H9 (cell line): ENCODE data around the gene NUP205. TPM values are rescaled to one million over a fixed set of nuclear protein-coding genes. Genes with fewer than 3 reads are reported as not detected.

ENCODE experiments used
- DNase-seq: peaks from one replicate; pipeline ENCODE4 v3.0.0-alpha.2; 2017
- H2AFZ ChIP-seq: one replicate; pipeline ENCODE4 v1.6.1; 2013; ENCODE audit warnings: mild to moderate bottlenecking, low read length, control low read depth, moderate library complexity
- H2AK5ac ChIP-seq: 2 replicates; pipeline ENCODE4 v1.6.1; 2013; ENCODE audit warnings: low read length, control low read depth, mixed read lengths; ENCODE audit not compliant: insufficient read length
- H2BK120ac ChIP-seq: one replicate; pipeline ENCODE4 v1.6.1; 2013; ENCODE audit warnings: low read depth, mild to moderate bottlenecking, low read length, control low read depth, inconsistent platforms; ENCODE audit not compliant: poor library complexity, severe bottlenecking
- H2BK12ac ChIP-seq: 2 replicates; pipeline ENCODE4 v1.6.1; 2013; ENCODE audit warnings: low read length, control low read depth, mixed read lengths, low read depth; ENCODE audit not compliant: insufficient read length
- H2BK15ac ChIP-seq: 2 replicates; pipeline ENCODE4 v1.6.1; 2013; ENCODE audit warnings: low read depth, low read length, control low read depth
- H2BK20ac ChIP-seq: one replicate; pipeline ENCODE4 v1.6.1; 2013; ENCODE audit warnings: low read depth, mild to moderate bottlenecking, low read length, control low read depth, inconsistent platforms; ENCODE audit not compliant: poor library complexity, severe bottlenecking
- H2BK5ac ChIP-seq: 2 replicates; pipeline ENCODE4 v1.6.1; 2013; ENCODE audit warnings: low read length, control low read depth, mixed read lengths; ENCODE audit not compliant: insufficient read length
- H3K14ac ChIP-seq: 2 replicates; pipeline ENCODE4 v1.6.1; 2013; ENCODE audit warnings: low read length, control low read depth; ENCODE audit not compliant: insufficient read depth
- H3K18ac ChIP-seq: 2 replicates; pipeline ENCODE4 v1.6.1; 2013; ENCODE audit warnings: low read depth, mild to moderate bottlenecking, mixed read lengths, low read length, control low read depth; ENCODE audit not compliant: insufficient read length
- H3K23ac ChIP-seq: 2 replicates; pipeline ENCODE4 v1.6.1; 2013; ENCODE audit warnings: low read length, control low read depth, mixed read lengths, low read depth; ENCODE audit not compliant: insufficient read length
- H3K23me2 ChIP-seq: 2 replicates; pipeline ENCODE4 v1.6.1; 2013; ENCODE audit warnings: low read depth, mild to moderate bottlenecking, mixed read lengths, low read length, control low read depth; ENCODE audit not compliant: insufficient read length, poor library complexity, severe bottlenecking
- H3K27ac ChIP-seq: 2 replicates; pipeline ENCODE4 v1.5.1; 2013; ENCODE audit warnings: low read length, control low read depth, mixed read lengths, low read depth; ENCODE audit not compliant: insufficient read length
- H3K27me3 ChIP-seq: 2 replicates; pipeline ENCODE4 v1.6.1; 2013; ENCODE audit warnings: low read length, control low read depth, inconsistent platforms; ENCODE audit not compliant: insufficient read depth
- H3K4ac ChIP-seq: 2 replicates; pipeline ENCODE4 v1.6.1; 2013; ENCODE audit warnings: low read depth, mild to moderate bottlenecking, control low read depth, inconsistent platforms, low read length, moderate library complexity
- H3K4me1 ChIP-seq: 2 replicates; pipeline ENCODE4 v1.6.1; 2013; ENCODE audit warnings: low read length, control low read depth, inconsistent platforms; ENCODE audit not compliant: insufficient read depth
- H3K4me2 ChIP-seq: 2 replicates; pipeline ENCODE4 v1.6.1; 2013; ENCODE audit warnings: low read length, control low read depth, mixed read lengths; ENCODE audit not compliant: insufficient read length, insufficient read depth
- H3K56ac ChIP-seq: 2 replicates; pipeline ENCODE4 v1.6.1; 2013; ENCODE audit warnings: low read depth, mild to moderate bottlenecking, mixed read lengths, low read length, control low read depth; ENCODE audit not compliant: insufficient read length
- H3K79me1 ChIP-seq: 2 replicates; pipeline ENCODE4 v1.6.1; 2013; ENCODE audit warnings: low read depth, mild to moderate bottlenecking, moderate library complexity, low read length, control low read depth, inconsistent platforms; ENCODE audit not compliant: insufficient read depth, poor library complexity, severe bottlenecking
- H3K79me2 ChIP-seq: 2 replicates; pipeline ENCODE4 v1.6.1; 2013; ENCODE audit warnings: low read length, control low read depth, inconsistent platforms; ENCODE audit not compliant: insufficient read depth
- H3K9ac ChIP-seq: 2 replicates; pipeline ENCODE4 v1.6.1; 2013; ENCODE audit warnings: low read length, control low read depth, mixed read lengths; ENCODE audit not compliant: insufficient read length; ENCODE audit errors: extremely low read depth
- H3K9me3 ChIP-seq: one replicate; pipeline ENCODE4 v1.6.1; 2013; ENCODE audit warnings: low read depth, low read length, inconsistent platforms; ENCODE audit not compliant: control insufficient read depth
- H3T11ph ChIP-seq: one replicate; pipeline ENCODE4 v1.6.1; 2013; ENCODE audit warnings: mild to moderate bottlenecking, low read length, control low read depth, inconsistent platforms
- H4K20me1 ChIP-seq: one replicate; pipeline ENCODE4 v1.6.1; 2013; ENCODE audit not compliant: control insufficient read depth, insufficient read length, insufficient read depth
- H4K5ac ChIP-seq: 2 replicates; pipeline ENCODE4 v1.6.1; 2013; ENCODE audit warnings: low read depth, mild to moderate bottlenecking, mixed read lengths, low read length, control low read depth; ENCODE audit not compliant: insufficient read length
- H4K8ac ChIP-seq: replicated peaks from 2 replicates; pipeline ENCODE4 v1.6.1; 2013; ENCODE audit warnings: low read length, control low read depth, mixed read lengths, low read depth; ENCODE audit not compliant: insufficient read length
- H4K91ac ChIP-seq: 2 replicates; pipeline ENCODE4 v1.6.1; 2013; ENCODE audit warnings: low read depth, mild to moderate bottlenecking, moderate library complexity, mixed read lengths, low read length, control low read depth; ENCODE audit not compliant: insufficient read length
- H3K27ac Mint-ChIP-seq, 3 experiments: 2 replicates in 2 of 3; 3 replicates in 1 of 3; pipeline ENCODE4 v1.8.0; 2020 to 2021; ENCODE audit warnings: mixed read lengths in 3 of 3, mild to moderate bottlenecking in 1 of 3, moderate library complexity in 1 of 3
- H3K27me3 Mint-ChIP-seq: 2 replicates; pipeline ENCODE4 v1.8.0; 2021; ENCODE audit warnings: low read depth, mild to moderate bottlenecking, moderate library complexity, mixed read lengths
- H3K36me3 Mint-ChIP-seq, 3 experiments: 2 replicates in 2 of 3; 3 replicates in 1 of 3; pipeline ENCODE4 v1.8.0; 2020 to 2021; ENCODE audit warnings: low read depth in 3 of 3, mixed read lengths in 3 of 3; ENCODE audit not compliant: insufficient read depth in 1 of 3
- H3K4me1 Mint-ChIP-seq, 2 experiments: 2 replicates each; pipeline ENCODE4 v1.8.0; 2020; ENCODE audit warnings: mixed read lengths in 2 of 2
- H3K4me3 Mint-ChIP-seq, 2 experiments: 2 replicates in 1 of 2; 3 replicates in 1 of 2; pipeline ENCODE4 v1.8.0; 2020 to 2021; ENCODE audit warnings: mild to moderate bottlenecking in 2 of 2, mixed read lengths in 2 of 2, moderate library complexity in 1 of 2
- H3K9me3 Mint-ChIP-seq, 2 experiments: 2 replicates in 1 of 2; 3 replicates in 1 of 2; pipeline ENCODE4 v1.8.0; 2020; ENCODE audit warnings: mild to moderate bottlenecking in 2 of 2, mixed read lengths in 2 of 2, moderate library complexity in 1 of 2
- WGBS: extraction: QIAGEN DNeasy Blood & Tissue Kit; methylation state at CpG from one replicate; pipeline ENCODE4 v1.1.7; 2013; ENCODE audit warnings: missing lambda C conversion rate, low lambda C conversion rate, mixed read lengths; ENCODE audit not compliant: insufficient read length; ENCODE audit errors: extremely low coverage; 5-methylcytosine and 5-hydroxymethylcytosine counted together
- total RNA-seq: library from RNA; stranded (reverse); gene quantifications from 2 replicates; pipeline ENCODE4 v1.2.1, GENCODE V29; 2021
- TF ChIP-seq, protein P1 (sequence below): fragments of 200-600 bp; sonication (generic); conservative IDR thresholded peaks from 3 replicates; pipeline ENCODE4 v1.8.0; 2021; ENCODE audit warnings: antibody characterized with exemption, mild to moderate bottlenecking

Gene NUP205
- total RNA-seq, 1 experiment from 2014 or later = 158 TPM

DNA sequence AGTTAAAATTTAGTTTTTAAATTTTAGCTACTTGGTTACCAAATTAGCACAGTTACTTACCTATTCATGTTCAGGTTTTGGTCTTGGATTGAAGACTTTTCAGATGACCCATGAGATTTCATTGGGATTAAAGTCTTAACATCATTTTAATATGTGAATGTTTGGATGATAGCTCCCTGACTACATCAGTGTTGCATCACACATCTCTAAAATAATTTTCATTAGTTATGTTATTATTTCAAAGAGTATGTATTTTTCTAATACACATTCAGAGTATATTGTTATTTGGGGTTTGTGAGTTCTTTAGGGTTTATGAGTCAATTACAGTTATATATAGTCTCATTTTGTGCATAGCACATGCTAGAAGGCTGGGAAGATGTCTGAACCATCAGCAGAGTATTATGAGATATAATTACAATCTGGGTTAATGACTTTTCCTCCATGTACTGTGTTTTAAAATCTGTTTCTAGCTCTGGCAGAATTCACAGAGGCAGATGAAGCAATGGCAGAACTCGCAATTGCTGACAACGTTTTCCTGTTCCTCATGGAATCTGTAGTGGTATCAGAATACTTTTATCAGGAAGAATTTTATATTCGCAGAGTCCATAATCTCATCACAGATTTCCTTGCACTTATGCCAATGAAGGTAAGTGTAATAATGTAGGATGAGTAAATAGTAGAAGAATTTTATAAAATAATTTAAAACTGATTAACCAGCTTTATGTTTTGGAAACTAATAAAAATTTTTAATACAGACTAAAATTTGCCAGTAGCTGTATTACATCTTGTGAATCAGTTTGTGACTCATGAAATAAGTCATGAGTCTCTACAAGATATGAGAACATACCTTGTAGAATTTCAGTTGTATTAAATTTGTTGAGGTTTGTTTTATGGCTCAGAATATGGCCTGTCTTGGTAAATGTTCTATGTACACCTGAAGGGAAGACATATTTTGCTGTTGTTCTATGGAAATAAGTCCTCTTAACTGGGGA, 26.9 kb downstream of the NUP205 start:
- Histone ChIP-seq H2AK5ac (no peak overlapping the region), H3K14ac (no peak overlapping the region), H2BK20ac (no peak overlapping the region), H2BK12ac (no peak overlapping the region), H3K9me3 (no peaks in the 10 kb centered on the region), H2AFZ (no peak overlapping the region), H3K23me2 (no peaks in the 10 kb centered on the region), H3K18ac (no peak overlapping the region), H3K56ac (no peak overlapping the region), H3K4me1 (no peaks in the 10 kb centered on the region), H3K27me3 (no peaks in the 10 kb centered on the region), H4K20me1 (no peaks in the 10 kb centered on the region), H3K4me2 (no peak overlapping the region), H3T11ph (no peak overlapping the region), H3K23ac (no peak overlapping the region), H2BK5ac (no peak overlapping the region), H3K79me1 (peaks cover 2% of the 10 kb centered on the region), H3K27ac (no peak overlapping the region), H3K79me2 (no peaks in the 10 kb centered on the region), H3K4ac (no peak overlapping the region), H4K5ac (no peak overlapping the region), H2BK15ac (no peak overlapping the region), H2BK120ac (no peak overlapping the region), H3K9ac (no peak overlapping the region), H4K8ac (no peak overlapping the region), H4K91ac (no peak overlapping the region)
- Mint-ChIP-seq H3K4me3 (no peak overlapping the region), H3K36me3 (peaks cover 27 to 76% (median 75%) of the 10 kb centered on the region in 3 experiments; a peak in 6 of 7 replicates), H3K4me1 (no peaks in the 10 kb centered on the region), H3K9me3 (no peaks in the 10 kb centered on the region), H3K27ac (no peak overlapping the region), H3K27me3 (no peaks in the 10 kb centered on the region)
- TF ChIP-seq, protein P1, sequence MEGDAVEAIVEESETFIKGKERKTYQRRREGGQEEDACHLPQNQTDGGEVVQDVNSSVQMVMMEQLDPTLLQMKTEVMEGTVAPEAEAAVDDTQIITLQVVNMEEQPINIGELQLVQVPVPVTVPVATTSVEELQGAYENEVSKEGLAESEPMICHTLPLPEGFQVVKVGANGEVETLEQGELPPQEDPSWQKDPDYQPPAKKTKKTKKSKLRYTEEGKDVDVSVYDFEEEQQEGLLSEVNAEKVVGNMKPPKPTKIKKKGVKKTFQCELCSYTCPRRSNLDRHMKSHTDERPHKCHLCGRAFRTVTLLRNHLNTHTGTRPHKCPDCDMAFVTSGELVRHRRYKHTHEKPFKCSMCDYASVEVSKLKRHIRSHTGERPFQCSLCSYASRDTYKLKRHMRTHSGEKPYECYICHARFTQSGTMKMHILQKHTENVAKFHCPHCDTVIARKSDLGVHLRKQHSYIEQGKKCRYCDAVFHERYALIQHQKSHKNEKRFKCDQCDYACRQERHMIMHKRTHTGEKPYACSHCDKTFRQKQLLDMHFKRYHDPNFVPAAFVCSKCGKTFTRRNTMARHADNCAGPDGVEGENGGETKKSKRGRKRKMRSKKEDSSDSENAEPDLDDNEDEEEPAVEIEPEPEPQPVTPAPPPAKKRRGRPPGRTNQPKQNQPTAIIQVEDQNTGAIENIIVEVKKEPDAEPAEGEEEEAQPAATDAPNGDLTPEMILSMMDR = no peak
- DNase-seq = no peak
- WGBS = no CpG with 5 or more reads among the region's 3 CpGs
